AG04450 (cell line): Measurements from ENCODE around the gene ZMYND19. TPM values are rescaled to one million over a fixed set of nuclear protein-coding genes. Genes with fewer than 3 reads are reported as not detected.
A peak's percentile ranks its signal among the peaks of the same experiment; 100 is the strongest.
"Not testable (repeated sequence)": the region's sequence is repeated elsewhere in the genome, so short reads cannot be mapped to it uniquely, and the experiment has no call there.

Experiments used
- CTCF ChIA-PET: fragments of 300-600, 350-600 bp; formaldehyde crosslinking; extraction: SDS; loops from one replicate; lab custom pipeline; 2022; ENCODE audit warnings: antibody characterized with exemption, inconsistent platforms; lab: Charles Lee
- POLR2A ChIA-PET: fragments of 350-600 bp; formaldehyde crosslinking; extraction: SDS; loops from one replicate; lab custom pipeline; 2021; ENCODE audit warnings: antibody characterized with exemption, inconsistent platforms; lab: Yijun Ruan, JAX
- DNase-seq: peaks from one replicate; pipeline ENCODE4 v3.0.0-alpha.2; 2011; ENCODE audit warnings: low read depth, low spot score
- H3K27ac ChIP-seq: one replicate; pipeline ENCODE4 v1.5.1; 2012; ENCODE audit warnings: low read depth, low read length, control low read depth
- H3K27me3 ChIP-seq: one replicate; pipeline ENCODE4 v1.6.0; 2012; ENCODE audit warnings: low read length; ENCODE audit not compliant: control insufficient read depth, insufficient read depth
- H3K4me3 ChIP-seq: 2 replicates; pipeline ENCODE4 v1.5.1; 2011; ENCODE audit warnings: mild to moderate bottlenecking, low read depth, low read length, control low read depth
- H3K9me3 ChIP-seq: 2 replicates; pipeline ENCODE4 v1.5.1; 2012; ENCODE audit warnings: low read length; ENCODE audit not compliant: control insufficient read depth, insufficient read depth
- CTCF ChIP-seq: IDR thresholded peaks from 2 replicates; pipeline ENCODE4 v1.5.1; 2011; ENCODE audit warnings: low read depth, low read length, control low read depth, inconsistent platforms
- polyA plus RNA-seq: library from polyadenylated mRNA; depleted of rRNA; stranded (reverse); fragments of >200 nt; gene quantifications from 2 replicates; pipeline ENCODE4 v1.2.3, GENCODE V29; 2011

Gene ZMYND19
- polyA plus RNA-seq, 1 experiment = 11.4 TPM

- DNase-seq = no peak
- POLR2A ChIA-PET = no interaction called here
- CTCF ChIA-PET = interaction anchor here (0.8 kb wide), 1 partner anchor 25 kb away, joined by 3 read pairs; no protein-coding TSS in a partner anchor
- H3K9me3 ChIP-seq = no peaks in the 10 kb centered on the region
- no peak overlapping the region for H3K4me3 ChIP-seq
- no peak for TF ChIP-seq CTCF
- no peaks in the 10 kb centered on the region for H3K27me3 ChIP-seq
- H3K27ac ChIP-seq = no peak overlapping the region
Observed at GRCh38 chr9:137554349-137554748, 36.0 kb downstream of the ZMYND19 start.

GRCh38 chr9:137553654-137554053, 36.7 kb downstream of the ZMYND19 start:
- H3K27me3 ChIP-seq, DNase-seq, H3K27ac ChIP-seq, CTCF ChIA-PET, H3K9me3 ChIP-seq, H3K4me3 ChIP-seq, POLR2A ChIA-PET: not testable (repeated sequence)

- H3K9me3 ChIP-seq = no peaks in the 10 kb centered on the region; the same call in 1 of the 2 replicates
- CTCF ChIA-PET = interaction anchor here (0.7 to 1.2 kb wide), 2 partner anchors 10 to 17 kb away, joined by 3 read pairs; no protein-coding TSS in a partner anchor
- H3K27ac ChIP-seq = peak overlapping the region; percentile 47
- POLR2A ChIA-PET = interaction anchor here (0.6 to 1.3 kb wide), 4 partner anchors 10 to 312 kb away, joined by 3 to 7 read pairs (median 4); partner anchors contain the start of gene TUBB4B
- H3K27me3 ChIP-seq = no peaks in the 10 kb centered on the region
- peak overlapping the region; percentile 77 for H3K4me3 ChIP-seq
- DNase-seq = no peak
- TF ChIP-seq CTCF = no peak
Observed at GRCh38 chr9:137552022-137552768, 38.1 kb downstream of the ZMYND19 start.

GRCh38 chr9:137551264-137552021, 38.9 kb downstream of the ZMYND19 start, which contains the start of gene MRPL41:
Gene MRPL41 (plus strand): TSS chr9:137551879. CDS start chr9:137552082, 203 bp downstream.
- peak within 1 kb of the TSS; percentile 77 for H3K4me3 ChIP-seq
- CTCF ChIA-PET = interaction anchor here (1.2 kb wide), 1 partner anchor 9 kb away, joined by 3 read pairs; no protein-coding TSS in a partner anchor
- H3K27ac ChIP-seq = peak within 1 kb of the TSS; percentile 47
- peak; percentile 56 for DNase-seq
- H3K9me3 ChIP-seq = peaks cover 4% of the 10 kb centered on the region; the same call in 1 of the 2 replicates
- TF ChIP-seq CTCF = peak; percentile 52
- no peaks in the 10 kb centered on the region for H3K27me3 ChIP-seq
- POLR2A ChIA-PET = interaction anchor here (0.6 to 1.3 kb wide), 4 partner anchors 9 to 311 kb away, joined by 3 to 7 read pairs (median 4); partner anchors contain the start of gene TUBB4B

- H3K27me3 ChIP-seq, DNase-seq, CTCF ChIA-PET, H3K27ac ChIP-seq, H3K9me3 ChIP-seq: not testable (repeated sequence)
- POLR2A ChIA-PET = interaction anchor here (0.6 kb wide), 1 partner anchor 272 kb away, joined by 3 read pairs; no protein-coding TSS in a partner anchor
- peak overlapping the region; percentile 67 for H3K4me3 ChIP-seq
Observed at GRCh38 chr9:137550958-137551263, 39.4 kb downstream of the ZMYND19 start.
